DND-41 (cell line): Measurements from ENCODE around the gene CHID1.

Source experiments
- ATAC-seq: fragments of 200-7000 bp; cut with Tn5 transposase; 3 replicates; pipeline ENCODE4 v1.9.1; 2021; ENCODE audit warnings: low read depth; ENCODE audit not compliant: insufficient read depth
- DNase-seq: peaks from one replicate; pipeline ENCODE4 v3.0.0-alpha.2; 2020
- H2AFZ ChIP-seq: 2 replicates; pipeline ENCODE4 v1.6.0; 2012; ENCODE audit warnings: low read depth, low read length
- H3K27ac ChIP-seq: 2 replicates; pipeline ENCODE4 v1.5.1; 2012; ENCODE audit warnings: low read length, inconsistent platforms
- H3K27me3 ChIP-seq: fragments of 200-600 bp; sonication (generic); 2 replicates; pipeline ENCODE4 v1.6.0; 2012; ENCODE audit warnings: low read length, mild to moderate bottlenecking, inconsistent platforms; ENCODE audit not compliant: insufficient read depth, poor library complexity
- H3K36me3 ChIP-seq: 2 replicates; pipeline ENCODE4 v1.5.1; 2012; ENCODE audit warnings: low read length, inconsistent platforms; ENCODE audit not compliant: insufficient read depth
- H3K4me1 ChIP-seq: 2 replicates; pipeline ENCODE4 v1.5.1; 2012; ENCODE audit warnings: mild to moderate bottlenecking, low read length; ENCODE audit not compliant: insufficient read depth
- H3K4me2 ChIP-seq: 2 replicates; pipeline ENCODE4 v1.6.0; 2012; ENCODE audit warnings: mild to moderate bottlenecking, moderate library complexity, low read length, inconsistent platforms; ENCODE audit not compliant: insufficient read depth
- H3K4me3 ChIP-seq, 2 experiments: fragments of 200-600 bp in 1 of 2; shearing (Covaris generic) in 1 of 2; 2 replicates each; pipeline ENCODE4 v1.5.1; 2012 to 2016; ENCODE audit warnings: inconsistent platforms in 2 of 2, low read length in 2 of 2, mild to moderate bottlenecking in 2 of 2, low read depth in 1 of 2, moderate library complexity in 1 of 2
- H3K79me2 ChIP-seq: 2 replicates; pipeline ENCODE4 v1.6.0; 2012; ENCODE audit warnings: low read length, inconsistent platforms; ENCODE audit not compliant: insufficient read depth
- H3K9ac ChIP-seq: 2 replicates; pipeline ENCODE4 v1.6.0; 2012; ENCODE audit warnings: low read depth, mild to moderate bottlenecking, inconsistent platforms, low read length, moderate library complexity
- H3K9me3 ChIP-seq: 2 replicates; pipeline ENCODE4 v1.5.1; 2012; ENCODE audit warnings: low read length, moderate library complexity, mild to moderate bottlenecking, inconsistent platforms; ENCODE audit not compliant: insufficient read depth, severe bottlenecking
- H4K20me1 ChIP-seq: 2 replicates; pipeline ENCODE4 v1.6.0; 2012; ENCODE audit warnings: low read length; ENCODE audit not compliant: insufficient read depth
- CTCF ChIP-seq: IDR thresholded peaks from 2 replicates; pipeline ENCODE4 v1.5.1; 2012; ENCODE audit warnings: borderline replicate concordance, low read length, moderate library complexity, mild to moderate bottlenecking; ENCODE audit not compliant: poor library complexity, severe bottlenecking; ENCODE audit errors: extremely low read depth
- EZH2 ChIP-seq: IDR thresholded peaks from 3 replicates; pipeline ENCODE4 v1.6.1; 2012; ENCODE audit warnings: borderline replicate concordance, low read depth, mild to moderate bottlenecking, moderate library complexity, low read length, inconsistent platforms; ENCODE audit not compliant: severe bottlenecking

The CHID1 gene

GRCh38 chr11:865462-866430 is 44.9 kb downstream of the CHID1 start:
- Histone ChIP-seq H3K4me2 (no peak overlapping the region), H3K79me2 (no peaks in the 10 kb centered on the region), H3K4me3 (no peak overlapping the region), H3K27ac (no peak overlapping the region), H4K20me1 (peaks cover 19% of the 10 kb centered on the region), H3K9me3 (no peaks in the 10 kb centered on the region), H3K36me3 (peaks cover 26% of the 10 kb centered on the region), H3K4me1 (no peaks in the 10 kb centered on the region), H2AFZ (no peak overlapping the region), H3K27me3 (no peaks in the 10 kb centered on the region), H3K9ac (no peak overlapping the region)
- ATAC-seq (no peak), DNase-seq (no peak)
- no peak for TF ChIP-seq CTCF
- TF ChIP-seq EZH2 = no peak

- Histone ChIP-seq H3K79me2 (no peaks in the 10 kb centered on the region), H3K4me3 (no peak overlapping the region), H3K9me3 (no peaks in the 10 kb centered on the region), H3K36me3 (peaks cover 17% of the 10 kb centered on the region), H3K27me3 (no peaks in the 10 kb centered on the region), H3K4me2 (no peak overlapping the region), H3K27ac (no peak overlapping the region), H4K20me1 (peaks cover 19% of the 10 kb centered on the region), H2AFZ (no peak overlapping the region), H3K9ac (no peak overlapping the region), H3K4me1 (no peaks in the 10 kb centered on the region)
- TF ChIP-seq EZH2 = no peak
- no peak for TF ChIP-seq CTCF
- DNase-seq (no peak), ATAC-seq (no peak)
These were observed 45.7 kb downstream of the CHID1 start for GRCh38 chr11:864898-865297.

- H3K9ac ChIP-seq = no peak overlapping the region
- no peak for TF ChIP-seq EZH2
- no peak for TF ChIP-seq CTCF
These were observed 46.4 kb downstream of the CHID1 start for GRCh38 chr11:863910-864827.

More at GRCh38 chr11:863910-864827, 46.4 kb downstream of the CHID1 start:
- ATAC-seq (peak; percentile 2; the same call in 1 of the 3 replicates), DNase-seq (no peak)
- Histone ChIP-seq H3K27me3 (no peaks in the 10 kb centered on the region), H3K9me3 (no peaks in the 10 kb centered on the region), H4K20me1 (peaks cover 19% of the 10 kb centered on the region; the same call in 1 of the 2 replicates), H3K79me2 (no peaks in the 10 kb centered on the region), H3K4me2 (no peak overlapping the region), H2AFZ (no peak overlapping the region), H3K27ac (no peak overlapping the region), H3K4me3 (no peak overlapping the region), H3K36me3 (peaks cover 10% of the 10 kb centered on the region), H3K4me1 (no peaks in the 10 kb centered on the region)
